ENCODE data around the gene RRP1B.
"Not testable (repeated sequence)": the region's sequence is repeated elsewhere in the genome, so short reads cannot be mapped to it uniquely, and the experiment has no call there.

- TF ChIP-seq CTCF (conservative IDR thresholded peaks at IDR 0.05); EZH2 (IDR thresholded peaks at IDR 0.05; ENCODE audit: low read depth): not testable (repeated sequence)
Observed at GRCh38 chr21:43699492-43699777, 40.1 kb downstream of the RRP1B start.
